ENCODE measurements around the gene RRP1.

GRCh38 chr21:43749651-43750262, 39.6 kb upstream of the RRP1 start:
- TF ChIP-seq CTCF (IDR thresholded peaks at IDR 0.05) = no peak
- no peak for TF ChIP-seq POLR2A (IDR thresholded peaks at IDR 0.05)

Measured in body of pancreas (tissue), 4 donors.